GM19395 (cell line): ENCODE data around the gene CCM2.

Experiments
- ATAC-seq: cut with Tn5 transposase; IDR thresholded peaks from one replicate; pipeline ENCODE4 v1.9.1; 2021; ENCODE audit warnings: mild to moderate bottlenecking, moderate library complexity; ENCODE audit not compliant: unreplicated experiment

Gene CCM2

GRCh38 chr7:45075871-45076796 is 76.1 kb downstream of the CCM2 start:
- no peak for ATAC-seq

- ATAC-seq, result no peak
Measured at GRCh38 chr7:45076946-45077345, 76.9 kb downstream of the CCM2 start.

GRCh38 chr7:45077579-45077978 is 77.6 kb downstream of the CCM2 start:
- no peak for ATAC-seq

GRCh38 chr7:45078125-45078681 is 78.2 kb downstream of the CCM2 start:
- ATAC-seq, result no peak

- no peak for ATAC-seq
Measured at GRCh38 chr7:45080265-45080957, 80.4 kb downstream of the CCM2 start.

- ATAC-seq, result no peak
Measured at GRCh38 chr7:45080958-45081669, 81.1 kb downstream of the CCM2 start.

GRCh38 chr7:45081670-45081974 is 81.6 kb downstream of the CCM2 start:
- no peak for ATAC-seq

- ATAC-seq, result no peak
Measured at GRCh38 chr7:45082031-45082830, 82.2 kb downstream of the CCM2 start.

GRCh38 chr7:45082831-45083331 is 82.9 kb downstream of the CCM2 start:
- ATAC-seq, result no peak

GRCh38 chr7:45084336-45084735 is 84.3 kb downstream of the CCM2 start:
- no peak for ATAC-seq

- ATAC-seq, result no peak
Measured at GRCh38 chr7:45084901-45085618, 85.1 kb downstream of the CCM2 start.

GRCh38 chr7:45085619-45086200 is 85.7 kb downstream of the CCM2 start:
- ATAC-seq, result no peak

- no peak for ATAC-seq
Measured at GRCh38 chr7:45086331-45087065, 86.5 kb downstream of the CCM2 start.

- no peak for ATAC-seq
Measured at GRCh38 chr7:45087301-45088145, 87.5 kb downstream of the CCM2 start.

GRCh38 chr7:45088146-45088701 is 88.2 kb downstream of the CCM2 start:
- no peak for ATAC-seq

GRCh38 chr7:45088821-45089340 is 88.9 kb downstream of the CCM2 start, which contains the start of gene NACAD:
Gene NACAD, minus strand, starts transcription at chr7:45088969. Its CDS starts 75 bp downstream, at chr7:45088894.
- no peak for ATAC-seq

GRCh38 chr7:45089341-45089891 is 89.4 kb downstream of the CCM2 start:
- no peak for ATAC-seq
